HCT116 (cell line): ENCODE data around the gene VIPR2. TPM values are rescaled to one million over a fixed set of nuclear protein-coding genes. Genes with fewer than 3 reads are reported as not detected.

Source experiments
- ATAC-seq: fragments of 200-7000 bp; cut with Tn5 transposase; 2 replicates; pipeline ENCODE4 v1.9.1; 2020; ENCODE audit warnings: mild to moderate bottlenecking, moderate library complexity
- BruUV-seq: library from RNA; stranded (reverse); fragments of 400-500 nt; replicated peaks from 2 replicates; lab custom pipeline; 2021; lab: Mats Ljungman, UMichigan
- CTCF ChIA-PET: fragments of 300-600 bp; sonication (Branson Sonifier 250); formaldehyde crosslinking; loops from one replicate; lab custom pipeline; 2021; ENCODE audit warnings: antibody characterized with exemption; lab: Charles Lee
- POLR2A ChIA-PET: fragments of 300-600, 350-600 bp; sonication (Branson Sonifier 250); formaldehyde crosslinking; loops from one replicate; lab custom pipeline; 2021; ENCODE audit warnings: antibody characterized with exemption; lab: Charles Lee
- RAD21 ChIA-PET, 2 experiments: fragments of 300-600 bp; sonication (Branson Sonifier 250); formaldehyde crosslinking; loops; one replicate each; lab custom pipeline; 2023; ENCODE audit warnings: low total read pairs in 2 of 2; ENCODE audit not compliant: uncharacterized antibody in 2 of 2, unreplicated experiment in 2 of 2, low non-redundant PET in 1 of 2; lab: Charles Lee
- DNase-seq: peaks from one replicate; pipeline ENCODE4 v3.0.0-alpha.2; 2010; ENCODE audit warnings: low read depth, low spot score
- H2AFZ ChIP-seq: fragments of 200-600 bp; shearing (Covaris generic), sonication (generic); 2 replicates; pipeline ENCODE4 v1.6.1; 2017; ENCODE audit warnings: low read depth, mixed run types, mixed read lengths, antibody characterized with exemption, low read length; ENCODE audit not compliant: poor library complexity, severe bottlenecking
- H3K27ac ChIP-seq: 2 replicates; pipeline ENCODE4 v1.5.1; 2012; ENCODE audit warnings: low read depth, low read length
- H3K27me3 ChIP-seq: fragments of 200-600 bp; sonication (generic); 2 replicates; pipeline ENCODE4 v1.6.1; 2016; ENCODE audit warnings: mixed run types, low read length, mixed read lengths; ENCODE audit not compliant: insufficient read depth
- H3K36me3 ChIP-seq, 2 experiments: fragments of 200-500 bp in 1 of 2; fragments of 200-600 bp in 1 of 2; sonication (Bioruptor generic) in 1 of 2; sonication (generic) in 1 of 2; 2 replicates each; pipeline versions ENCODE4 v1.5.1 to v1.6.1; 2014 to 2016; ENCODE audit warnings: low read length in 2 of 2, inconsistent platforms in 1 of 2, mixed read lengths in 1 of 2, mixed run types in 1 of 2; ENCODE audit not compliant: insufficient read depth in 2 of 2, control insufficient read depth in 1 of 2
- H3K4me1 ChIP-seq, 2 experiments: fragments of 200-600 bp in 1 of 2; sonication (generic) in 1 of 2; 2 replicates each; pipeline versions ENCODE4 v1.5.1 to v1.6.1; 2012 to 2017; ENCODE audit warnings: low read length in 2 of 2, inconsistent platforms in 1 of 2, mild to moderate bottlenecking in 1 of 2, mixed read lengths in 1 of 2, mixed run types in 1 of 2, moderate library complexity in 1 of 2; ENCODE audit not compliant: insufficient read depth in 2 of 2, control insufficient read depth in 1 of 2
- H3K4me2 ChIP-seq: fragments of 200-600 bp; sonication (generic); 2 replicates; pipeline ENCODE4 v1.6.1; 2017; ENCODE audit warnings: mixed run types, low read length, mixed read lengths
- H3K4me3 ChIP-seq, 2 experiments: fragments of 200-600 bp in 1 of 2; sonication (generic) in 1 of 2; replicated peaks in 1 of 2; 2 replicates each; pipeline ENCODE4 v1.5.1; 2011 to 2016; ENCODE audit warnings: low read length in 2 of 2, control low read depth in 1 of 2, low read depth in 1 of 2, mild to moderate bottlenecking in 1 of 2, mixed read lengths in 1 of 2, mixed run types in 1 of 2
- H3K79me2 ChIP-seq: fragments of 200-600 bp; sonication (generic); 2 replicates; pipeline ENCODE4 v1.6.1; 2017; ENCODE audit warnings: mild to moderate bottlenecking, mixed run types, low read length, moderate library complexity, mixed read lengths; ENCODE audit not compliant: insufficient read depth
- H3K9ac ChIP-seq: fragments of 200-600 bp; sonication (generic); 2 replicates; pipeline ENCODE4 v1.6.1; 2016; ENCODE audit warnings: low read length, mixed read lengths
- H3K9me2 ChIP-seq: fragments of 200-600 bp; sonication (generic), shearing (Covaris generic); 2 replicates; pipeline ENCODE4 v1.6.1; 2017; ENCODE audit warnings: mixed run types, mild to moderate bottlenecking, moderate library complexity; ENCODE audit not compliant: insufficient read depth
- H3K9me3 ChIP-seq, 2 experiments: fragments of 200-500 bp in 1 of 2; fragments of 200-600 bp in 1 of 2; sonication (Bioruptor generic) in 1 of 2; sonication (generic) in 1 of 2; 2 replicates each; pipeline ENCODE4 v1.6.1; 2014 to 2017; ENCODE audit warnings: low read length in 2 of 2, mixed read lengths in 2 of 2, inconsistent platforms in 1 of 2, low read depth in 1 of 2, mild to moderate bottlenecking in 1 of 2, mixed run types in 1 of 2, moderate library complexity in 1 of 2; ENCODE audit not compliant: control insufficient read depth in 1 of 2, insufficient read depth in 1 of 2
- H4K20me1 ChIP-seq: fragments of 200-600 bp; sonication (generic), shearing (Covaris generic); 2 replicates; pipeline ENCODE4 v1.6.1; 2017; ENCODE audit warnings: mixed run types, mild to moderate bottlenecking, moderate library complexity; ENCODE audit not compliant: insufficient read depth
- ATF3 ChIP-seq: IDR thresholded peaks from 2 replicates; pipeline ENCODE4 v1.6.1; 2012
- CEBPB ChIP-seq: IDR thresholded peaks from 2 replicates; pipeline ENCODE4 v1.6.1; 2012; ENCODE audit warnings: low read depth
- CTCF ChIP-seq, 3 experiments: fragments of 200-600 bp in 1 of 3; sonication (generic) in 1 of 3; IDR thresholded peaks in 2 of 3; conservative IDR thresholded peaks in 1 of 3; 2 replicates each; pipeline ENCODE4 v1.5.1; 2012 to 2017; ENCODE audit warnings: low read depth in 2 of 3, low read length in 2 of 3, antibody characterized with exemption in 1 of 3, borderline replicate concordance in 1 of 3, control low read depth in 1 of 3, mild to moderate bottlenecking in 1 of 3, mixed read lengths in 1 of 3, mixed run types in 1 of 3, moderate library complexity in 1 of 3; ENCODE audit not compliant: insufficient read depth in 1 of 3
- EGR1 ChIP-seq: IDR thresholded peaks from 2 replicates; pipeline ENCODE4 v1.6.1; 2012; ENCODE audit warnings: low read depth
- ELF1 ChIP-seq: IDR thresholded peaks from 2 replicates; pipeline ENCODE4 v1.6.1; 2012; ENCODE audit warnings: low read depth, borderline replicate concordance
- FOSL1 ChIP-seq: IDR thresholded peaks from 2 replicates; pipeline ENCODE4 v1.6.1; 2012; ENCODE audit warnings: low read depth
- JUND ChIP-seq: IDR thresholded peaks from 2 replicates; pipeline ENCODE4 v1.6.1; 2012
- MAX ChIP-seq: IDR thresholded peaks from 2 replicates; pipeline ENCODE4 v1.6.1; 2012
- POLR2A ChIP-seq: IDR thresholded peaks from 2 replicates; pipeline ENCODE4 v1.7.0; 2011; ENCODE audit warnings: borderline replicate concordance; ENCODE audit not compliant: insufficient read depth, insufficient read length; ENCODE audit errors: extremely low read depth
- POLR2AphosphoS5 ChIP-seq: IDR thresholded peaks from 2 replicates; pipeline ENCODE4 v1.6.1; 2011; ENCODE audit warnings: mild to moderate bottlenecking, low read depth, low read length, moderate library complexity
- RAD21 ChIP-seq: IDR thresholded peaks from 2 replicates; pipeline ENCODE4 v1.6.1; 2012; ENCODE audit warnings: low read depth, mild to moderate bottlenecking
- SP1 ChIP-seq: IDR thresholded peaks from 2 replicates; pipeline ENCODE4 v1.6.1; 2012; ENCODE audit warnings: low read depth
- SRF ChIP-seq: IDR thresholded peaks from 2 replicates; pipeline ENCODE4 v1.6.1; 2012; ENCODE audit warnings: low read depth
- YY1 ChIP-seq: IDR thresholded peaks from 2 replicates; pipeline ENCODE4 v1.6.1; 2011; ENCODE audit warnings: low read length, low read depth, moderate library complexity, mild to moderate bottlenecking; ENCODE audit not compliant: insufficient replicate concordance; ENCODE audit errors: extremely low read depth
- ZFX ChIP-seq: fragments of 450-650 bp; IDR thresholded peaks from 2 replicates; pipeline ENCODE4 v1.6.1; 2017
- ZNF274 ChIP-seq: fragments of 200-500 bp; sonication (Bioruptor generic); IDR thresholded peaks from 2 replicates; pipeline ENCODE4 v1.6.1; 2014; ENCODE audit warnings: mild to moderate bottlenecking, low read depth, low read length, inconsistent platforms
- intact Hi-C: fragments of 100-400 bp; cut with micrococcal nuclease; formaldehyde crosslinking; loops from 2 replicates; pipeline ENCODE4 v1.10.0; 2022
- total RNA-seq: library from RNA; stranded (reverse); gene quantifications from one replicate; pipeline ENCODE4 v1.2.1, GENCODE V29; 2021; ENCODE audit not compliant: unreplicated experiment

VIPR2 gene
- total RNA-seq, 1 experiment from 2014 or later, result 0.10 TPM

GRCh38 chr7:159091480-159092475 is 52.9 kb downstream of the VIPR2 start:
- TF ChIP-seq POLR2A (no peak), YY1 (no peak), JUND (no peak), CTCF (IDR thresholded peaks at IDR 0.05 in 2 of 3, conservative IDR thresholded peaks at IDR 0.05 in 1 of 3; ENCODE audit: borderline replicate concordance in 1 of 3, insufficient read depth in 1 of 3, low read depth in 2 of 3, low read length in 2 of 3) (no peak)
- Histone ChIP-seq H3K4me3 (no peak overlapping the region), H3K4me1 (no peaks in the 10 kb centered on the region), H2AFZ (no peak overlapping the region), H3K36me3 (no peaks in the 10 kb centered on the region), H3K9me2 (no peaks in the 10 kb centered on the region), H3K79me2 (no peaks in the 10 kb centered on the region), H3K27me3 (no peaks in the 10 kb centered on the region), H4K20me1 (no peaks in the 10 kb centered on the region), H3K27ac (no peak overlapping the region), H3K9ac (no peak overlapping the region), H3K4me2 (no peak overlapping the region), H3K9me3 (no peaks in the 10 kb centered on the region)
- ChIA-PET RAD21 (no interaction called here), POLR2A (no interaction called here), CTCF (no interaction called here)
- DNase-seq (no peak), ATAC-seq (no peak)
- no TSS peak for BruUV-seq
- intact Hi-C loops, result no loop called here

- no TSS peak for BruUV-seq
- intact Hi-C loops, result no loop called here
- Histone ChIP-seq H3K9me3 (no peaks in the 10 kb centered on the region), H3K4me2 (no peak overlapping the region), H3K36me3 (no peaks in the 10 kb centered on the region), H3K4me3 (no peak overlapping the region), H3K27ac (no peak overlapping the region), H4K20me1 (no peaks in the 10 kb centered on the region), H3K79me2 (no peaks in the 10 kb centered on the region), H2AFZ (no peak overlapping the region), H3K9ac (no peak overlapping the region), H3K4me1 (no peaks in the 10 kb centered on the region), H3K27me3 (no peaks in the 10 kb centered on the region), H3K9me2 (no peaks in the 10 kb centered on the region)
- ChIA-PET CTCF (no interaction called here), RAD21 (no interaction called here), POLR2A (no interaction called here)
- no peak for ATAC-seq
- no peak for DNase-seq
- no peak for TF ChIP-seq ZFX
- TF ChIP-seq CEBPB, result no peak
- no peak for TF ChIP-seq EGR1
- TF ChIP-seq FOSL1, result no peak
- TF ChIP-seq POLR2A, result no peak
- TF ChIP-seq POLR2AphosphoS5, result no peak
- TF ChIP-seq SP1, result no peak
- TF ChIP-seq ELF1, result no peak
- TF ChIP-seq MAX, result no peak
- no peak for TF ChIP-seq ZNF274
- TF ChIP-seq YY1, result no peak
- TF ChIP-seq JUND, result no peak
- TF ChIP-seq ATF3, result no peak
- no peak for TF ChIP-seq SRF
- no peak for TF ChIP-seq RAD21
These were observed 53.6 kb downstream of the VIPR2 start for GRCh38 chr7:159091041-159091440.
